ENCODE data around the gene GET4. TPM values are rescaled to one million over a fixed set of nuclear protein-coding genes. Genes with fewer than 3 reads are reported as not detected.

The GET4 gene
- total RNA-seq, 4 donors from 2014 or later = 29.7 to 93.3 (median 56.8) TPM

GRCh38 chr7:895451-896052 lies 19.2 kb downstream of the GET4 start:
- Histone ChIP-seq H3K36me3 (peaks cover 0 to 90% (median 0%) of the 10 kb centered on the region in 3 donors), H3K4me1 (peaks cover 0 to 2% (median 0%) of the 10 kb centered on the region in 4 donors), H3K9me3 (no peaks in the 10 kb centered on the region)

DNA sequence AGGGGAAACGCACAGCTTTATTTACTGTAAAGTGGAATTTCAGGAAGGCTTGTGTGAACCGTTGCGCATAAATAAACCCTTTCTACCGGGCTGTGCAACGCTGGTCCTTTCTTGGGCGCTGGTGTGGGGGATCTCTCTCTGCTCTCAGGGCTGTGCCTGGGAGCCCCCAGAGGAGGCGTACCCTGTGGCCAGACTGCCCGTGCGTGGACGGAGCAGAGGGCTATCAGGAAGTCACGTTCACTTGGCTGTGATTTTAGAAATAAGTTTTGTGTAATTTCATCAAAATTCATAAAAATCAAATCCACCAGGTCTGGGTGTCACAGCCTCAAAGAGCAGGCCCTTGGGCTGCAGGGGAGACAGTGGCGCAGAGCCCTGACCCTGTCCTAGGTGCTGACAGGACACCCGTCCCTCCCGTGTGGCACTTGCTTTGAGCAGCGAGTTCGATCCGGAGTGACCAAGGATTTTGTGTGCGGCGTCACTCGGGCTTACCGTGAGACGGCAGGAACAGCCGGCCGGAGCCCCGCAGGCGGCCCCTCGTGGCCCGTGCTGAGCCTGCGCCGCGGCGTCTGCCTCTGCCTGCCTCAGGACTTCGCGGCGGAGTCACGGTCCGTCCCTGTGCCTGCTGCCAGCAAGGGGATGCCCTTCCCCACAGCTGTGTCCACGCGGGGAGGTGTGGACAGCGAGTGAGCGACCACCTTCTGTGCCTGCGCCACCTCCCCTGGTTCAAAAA lies 20.2 kb downstream of the GET4 start:
- Histone ChIP-seq H3K4me3 (no peak overlapping the region), H3K9me3 (no peaks in the 10 kb centered on the region), H3K36me3 (peaks cover 0 to 80% (median 0%) of the 10 kb centered on the region in 3 donors), H3K27me3 (no peaks in the 10 kb centered on the region), H3K27ac (no peak overlapping the region), H3K4me1 (peaks cover 0 to 12% (median 3%) of the 10 kb centered on the region in 4 donors)
- no peak for TF ChIP-seq POLR2A (IDR thresholded peaks at IDR 0.05)
- TF ChIP-seq, protein P1, sequence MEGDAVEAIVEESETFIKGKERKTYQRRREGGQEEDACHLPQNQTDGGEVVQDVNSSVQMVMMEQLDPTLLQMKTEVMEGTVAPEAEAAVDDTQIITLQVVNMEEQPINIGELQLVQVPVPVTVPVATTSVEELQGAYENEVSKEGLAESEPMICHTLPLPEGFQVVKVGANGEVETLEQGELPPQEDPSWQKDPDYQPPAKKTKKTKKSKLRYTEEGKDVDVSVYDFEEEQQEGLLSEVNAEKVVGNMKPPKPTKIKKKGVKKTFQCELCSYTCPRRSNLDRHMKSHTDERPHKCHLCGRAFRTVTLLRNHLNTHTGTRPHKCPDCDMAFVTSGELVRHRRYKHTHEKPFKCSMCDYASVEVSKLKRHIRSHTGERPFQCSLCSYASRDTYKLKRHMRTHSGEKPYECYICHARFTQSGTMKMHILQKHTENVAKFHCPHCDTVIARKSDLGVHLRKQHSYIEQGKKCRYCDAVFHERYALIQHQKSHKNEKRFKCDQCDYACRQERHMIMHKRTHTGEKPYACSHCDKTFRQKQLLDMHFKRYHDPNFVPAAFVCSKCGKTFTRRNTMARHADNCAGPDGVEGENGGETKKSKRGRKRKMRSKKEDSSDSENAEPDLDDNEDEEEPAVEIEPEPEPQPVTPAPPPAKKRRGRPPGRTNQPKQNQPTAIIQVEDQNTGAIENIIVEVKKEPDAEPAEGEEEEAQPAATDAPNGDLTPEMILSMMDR (IDR thresholded peaks at IDR 0.05) = no peak
- no peak for DNase-seq

More at GRCh38 chr7:895451-896052, 19.2 kb downstream of the GET4 start:
- TF ChIP-seq, protein P1 (IDR thresholded peaks at IDR 0.05) = no peak
- TF ChIP-seq POLR2A (IDR thresholded peaks at IDR 0.05) = no peak
- Histone ChIP-seq H3K27me3 (no peaks in the 10 kb centered on the region), H3K4me3 (no peak overlapping the region), H3K27ac (no peak overlapping the region)
- no peak for DNase-seq

- Histone ChIP-seq H3K27me3 (no peaks in the 10 kb centered on the region), H3K36me3 (peaks cover 0 to 75% (median 0%) of the 10 kb centered on the region in 3 donors), H3K4me3 (no peak overlapping the region), H3K9me3 (no peaks in the 10 kb centered on the region), H3K4me1 (peaks cover 0 to 12% (median 3%) of the 10 kb centered on the region in 4 donors), H3K27ac (no peak overlapping the region)
- TF ChIP-seq, protein P1 (IDR thresholded peaks at IDR 0.05) = no peak
- TF ChIP-seq POLR2A (IDR thresholded peaks at IDR 0.05) = no peak
- no peak for DNase-seq
These were observed 20.7 kb downstream of the GET4 start for GRCh38 chr7:897086-897485.

- Histone ChIP-seq H3K4me3 (no peak overlapping the region), H3K27ac (no peak overlapping the region)
These were observed 21.5 kb downstream of the GET4 start for GRCh38 chr7:897771-898376.

DNA sequence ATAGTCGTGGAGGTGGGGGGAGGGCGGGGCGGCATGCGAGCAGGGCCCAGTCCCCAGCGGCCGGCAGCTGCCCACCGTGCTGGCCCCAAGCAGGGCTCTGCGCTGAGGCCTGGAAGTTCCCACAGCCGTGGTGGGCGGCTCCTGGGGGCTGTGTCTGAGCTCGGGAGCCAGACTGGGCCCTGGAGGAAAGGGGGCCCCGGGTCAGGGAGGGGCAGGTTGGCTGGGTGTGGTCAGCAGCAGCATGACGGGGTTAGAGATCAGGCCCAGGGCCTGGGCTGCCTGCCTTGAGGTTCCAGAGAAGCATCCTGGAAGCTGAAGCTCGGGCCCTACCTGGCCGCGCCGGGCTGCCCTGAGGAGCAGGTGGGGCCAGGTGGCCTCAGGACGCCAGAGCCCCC lies 22.1 kb downstream of the GET4 start:
- Histone ChIP-seq H3K36me3 (peaks cover 0 to 68% (median 0%) of the 10 kb centered on the region in 3 donors), H3K4me3 (no peak overlapping the region), H3K9me3 (no peaks in the 10 kb centered on the region), H3K4me1 (peaks cover 0 to 15% (median 3%) of the 10 kb centered on the region in 4 donors), H3K27me3 (no peaks in the 10 kb centered on the region), H3K27ac (no peak overlapping the region)
- TF ChIP-seq POLR2A (IDR thresholded peaks at IDR 0.05) = no peak
- TF ChIP-seq, protein P1 (IDR thresholded peaks at IDR 0.05) = no peak
- no peak for DNase-seq

More at GRCh38 chr7:897771-898376, 21.5 kb downstream of the GET4 start:
- Histone ChIP-seq H3K36me3 (peaks cover 0 to 71% (median 0%) of the 10 kb centered on the region in 3 donors), H3K9me3 (no peaks in the 10 kb centered on the region), H3K4me1 (peaks cover 0 to 15% (median 3%) of the 10 kb centered on the region in 4 donors), H3K27me3 (no peaks in the 10 kb centered on the region)
- no peak for TF ChIP-seq POLR2A (IDR thresholded peaks at IDR 0.05)
- TF ChIP-seq, protein P1 (IDR thresholded peaks at IDR 0.05) = no peak
- DNase-seq = no peak
